A549 (cell line): Measurements from ENCODE around the gene OR2F2. TPM values are rescaled to one million over a fixed set of nuclear protein-coding genes. Genes with fewer than 3 reads are reported as not detected.
A peak's percentile ranks its signal among the peaks of the same experiment; 100 is the strongest.

ENCODE experiments used
- ATAC-seq, 2 experiments: fragments of 200-7000 bp in 1 of 2; fragments of >200 bp in 1 of 2; cut with Nextera tagmentation in 1 of 2; cut with Tn5 transposase in 1 of 2; 3 replicates each; pipeline versions ENCODE4 v1.8.0 to v1.9.1; 2018 to 2020; ENCODE audit warnings: mild to moderate bottlenecking in 1 of 2, moderate library complexity in 1 of 2
- CTCF ChIA-PET: fragments of 300-600 bp; sonication (Branson Sonifier 250); formaldehyde crosslinking; extraction: SDS; loops from one replicate; lab custom pipeline; 2021; ENCODE audit warnings: antibody characterized with exemption, inconsistent platforms; lab: Yijun Ruan, JAX
- POLR2A ChIA-PET: fragments of 350-600 bp; formaldehyde crosslinking; extraction: SDS; loops from one replicate; lab custom pipeline; 2021; ENCODE audit warnings: antibody characterized with exemption, inconsistent platforms; lab: Yijun Ruan, JAX
- DNase-seq, 2 experiments: peaks; one replicate each; pipeline versions ENCODE4 v3.0.0 to v3.0.0-alpha.2; 2011 to 2016; ENCODE audit warnings: low read depth in 1 of 2, low spot score in 1 of 2
- FAIRE-seq: peaks from 2 replicates; lab custom pipeline; 2011; peaks lifted over from hg19 to GRCh38; lab: Jason Lieb, UNC
- H3K27ac ChIP-seq, 2 experiments: fragments of >200 bp; sonication (Bioruptor Twin); formaldehyde crosslinking; 3 replicates each; pipeline ENCODE4 v1.5.1; 2016 to 2017
- H3K4me1 ChIP-seq: fragments of >200 bp; sonication (Bioruptor Twin); formaldehyde crosslinking; 3 replicates; pipeline ENCODE4 v1.6.1; 2016
- H3K4me2 ChIP-seq: fragments of >200 bp; sonication (Bioruptor Twin); formaldehyde crosslinking; 3 replicates; pipeline ENCODE4 v1.6.1; 2016
- H3K4me3 ChIP-seq: fragments of >200 bp; sonication (Bioruptor Twin); formaldehyde crosslinking; 3 replicates; pipeline ENCODE4 v1.5.1; 2016
- H3K9me3 ChIP-seq: fragments of >200 bp; sonication (Bioruptor Twin); formaldehyde crosslinking; 3 replicates; pipeline ENCODE4 v1.6.1; 2016
- BCL3 ChIP-seq: fragments of >200 bp; sonication (Bioruptor Twin); formaldehyde crosslinking; IDR thresholded peaks from 3 replicates; pipeline ENCODE4 v1.6.1; 2016
- CEBPB ChIP-seq, 2 experiments: fragments of >200 bp in 1 of 2; sonication (Bioruptor Twin) in 1 of 2; formaldehyde crosslinking in 1 of 2; IDR thresholded peaks; 2 replicates each; pipeline ENCODE4 v1.6.1; 2012 to 2016
- EP300 ChIP-seq, 2 experiments: fragments of >200 bp; sonication (Bioruptor Twin); formaldehyde crosslinking; IDR thresholded peaks; 2 replicates in 1 of 2; 3 replicates in 1 of 2; pipeline ENCODE4 v1.6.1; 2016 to 2017
- FOSB ChIP-seq: fragments of 250-450 bp; sonication (Bioruptor Pico); IDR thresholded peaks from 2 replicates; pipeline ENCODE4 v1.5.0; 2020; ENCODE audit warnings: mild to moderate bottlenecking, moderate library complexity
- FOXS1 ChIP-seq: fragments of 250-450 bp; sonication (Bioruptor Pico); IDR thresholded peaks from 2 replicates; pipeline ENCODE4 v1.5.0; 2020; ENCODE audit warnings: mild to moderate bottlenecking, moderate library complexity
- HOXA7 ChIP-seq: fragments of 250-450 bp; sonication (Bioruptor Pico); IDR thresholded peaks from 2 replicates; pipeline ENCODE4 v1.5.0; 2020; ENCODE audit warnings: mild to moderate bottlenecking, moderate library complexity
- HOXB13 ChIP-seq: fragments of 250-450 bp; sonication (Bioruptor Pico); IDR thresholded peaks from 2 replicates; pipeline ENCODE4 v1.5.0; 2020; ENCODE audit warnings: low read depth, mild to moderate bottlenecking, moderate library complexity
- JUN ChIP-seq, 2 experiments: fragments of >200 bp; sonication (Bioruptor Twin); formaldehyde crosslinking; IDR thresholded peaks; 2 replicates in 1 of 2; 3 replicates in 1 of 2; pipeline ENCODE4 v1.6.1; 2016 to 2017
- MAFK ChIP-seq: fragments of 450-650 bp; IDR thresholded peaks from 2 replicates; pipeline ENCODE4 v1.6.1; 2014; ENCODE audit not compliant: partially characterized antibody
- NR3C1 ChIP-seq: fragments of >200 bp; sonication (Bioruptor Twin); formaldehyde crosslinking; IDR thresholded peaks from 3 replicates; pipeline ENCODE4 v1.6.1; 2017
- PHF8 ChIP-seq: fragments of 200-600 bp; sonication (generic); IDR thresholded peaks from 2 replicates; pipeline ENCODE4 v1.6.1; 2016; ENCODE audit warnings: low read depth, mild to moderate bottlenecking, antibody characterized with exemption, moderate library complexity, borderline replicate concordance
- POLR2AphosphoS2 ChIP-seq: conservative IDR thresholded peaks from 2 replicates; pipeline ENCODE4 v1.6.1; 2012; ENCODE audit warnings: low read length, improper control_type of control experiment, inconsistent platforms
- RARB ChIP-seq: fragments of 250-450 bp; sonication (Bioruptor Pico); IDR thresholded peaks from 2 replicates; pipeline ENCODE4 v1.8.0; 2021; ENCODE audit warnings: mild to moderate bottlenecking, moderate library complexity
- RFX5 ChIP-seq: fragments of 450-650 bp; IDR thresholded peaks from 2 replicates; pipeline ENCODE4 v1.7.1; 2014; ENCODE audit warnings: antibody characterized with exemption, mild to moderate bottlenecking, moderate library complexity
- SMC3 ChIP-seq: fragments of >200 bp; sonication (Bioruptor Twin); formaldehyde crosslinking; IDR thresholded peaks from 3 replicates; pipeline ENCODE4 v1.6.1; 2018; ENCODE audit warnings: inconsistent platforms
- SREBF2 ChIP-seq: fragments of 450-650 bp; IDR thresholded peaks from 2 replicates; pipeline ENCODE4 v1.6.1; 2014; ENCODE audit warnings: mild to moderate bottlenecking, moderate library complexity
- ZC3H11A ChIP-seq: fragments of 450-650 bp; IDR thresholded peaks from 2 replicates; pipeline ENCODE4 v1.6.1; 2014; ENCODE audit warnings: antibody characterized with exemption, mild to moderate bottlenecking
- ZFP36 ChIP-seq: fragments of 450-650 bp; IDR thresholded peaks from 2 replicates; pipeline ENCODE4 v1.6.1; 2014; ENCODE audit warnings: borderline replicate concordance; ENCODE audit not compliant: partially characterized antibody
- ZSCAN20 ChIP-seq: fragments of 250-450 bp; sonication (Bioruptor Pico); IDR thresholded peaks from 2 replicates; pipeline ENCODE4 v1.8.0; 2022; ENCODE audit warnings: mild to moderate bottlenecking, moderate library complexity
- WGBS: methylation state at CpG from one replicate; pipeline ENCODE4 v1.1.6; 2017; ENCODE audit errors: missing lambda C conversion rate; 5-methylcytosine and 5-hydroxymethylcytosine counted together
- polyA plus RNA-seq, 4 experiments: library from polyadenylated mRNA; depleted of rRNA in 3 of 4; stranded (reverse); fragments of >200 nt; fragmentation: RNase III in 1 of 4; extraction: RNeasy Plus Mini Kit Qiagen cat#74134 plus additional on column Dnase treatment in 1 of 4; gene quantifications; 2 replicates in 3 of 4; 3 replicates in 1 of 4; pipeline ENCODE4 v1.2.3, GENCODE V29; 2011 to 2017
- TF ChIP-seq, protein P1 (sequence below): IDR thresholded peaks from 2 replicates; pipeline ENCODE4 v1.6.1; 2012
- TF ChIP-seq, protein P2 (sequence below): fragments of 250-450 bp; sonication (Bioruptor Pico); IDR thresholded peaks from 2 replicates; pipeline ENCODE4 v1.5.0; 2020; ENCODE audit warnings: low read depth, mild to moderate bottlenecking, moderate library complexity

The OR2F2 gene
- polyA plus RNA-seq, 2 of the 4 experiments (the other 2 are of a cell fraction): not detected

GRCh38 chr7:143889068-143889467 is 46.0 kb upstream of the OR2F2 start:
- Histone ChIP-seq H3K27ac (no peak overlapping the region), H3K4me2 (no peak overlapping the region), H3K4me3 (no peak overlapping the region), H3K9me3 (peaks cover 12% of the 10 kb centered on the region; the same call in 1 of the 3 replicates), H3K4me1 (no peaks in the 10 kb centered on the region)
- WGBS: 84% methylated on average over 2 of the region's 2 CpGs
- ChIA-PET CTCF (no interaction called here), POLR2A (no interaction called here)
- DNase-seq (no peak), FAIRE-seq (no peak), ATAC-seq (no peak)
- TF ChIP-seq, protein P1, sequence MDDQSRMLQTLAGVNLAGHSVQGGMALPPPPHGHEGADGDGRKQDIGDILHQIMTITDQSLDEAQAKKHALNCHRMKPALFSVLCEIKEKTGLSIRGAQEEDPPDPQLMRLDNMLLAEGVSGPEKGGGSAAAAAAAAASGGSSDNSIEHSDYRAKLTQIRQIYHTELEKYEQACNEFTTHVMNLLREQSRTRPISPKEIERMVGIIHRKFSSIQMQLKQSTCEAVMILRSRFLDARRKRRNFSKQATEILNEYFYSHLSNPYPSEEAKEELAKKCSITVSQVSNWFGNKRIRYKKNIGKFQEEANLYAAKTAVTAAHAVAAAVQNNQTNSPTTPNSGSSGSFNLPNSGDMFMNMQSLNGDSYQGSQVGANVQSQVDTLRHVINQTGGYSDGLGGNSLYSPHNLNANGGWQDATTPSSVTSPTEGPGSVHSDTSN: no peak
- TF ChIP-seq NR3C1 (no peak), MAFK (no peak), POLR2AphosphoS2 (no peak), CEBPB (IDR thresholded peaks at IDR 0.05) (no peak), RFX5 (no peak), SMC3 (no peak), RARB (CRISPR knock-in tag) (no peak), ZSCAN20 (no peak), BCL3 (no peak), FOSB (CRISPR knock-in tag) (no peak)

DNA sequence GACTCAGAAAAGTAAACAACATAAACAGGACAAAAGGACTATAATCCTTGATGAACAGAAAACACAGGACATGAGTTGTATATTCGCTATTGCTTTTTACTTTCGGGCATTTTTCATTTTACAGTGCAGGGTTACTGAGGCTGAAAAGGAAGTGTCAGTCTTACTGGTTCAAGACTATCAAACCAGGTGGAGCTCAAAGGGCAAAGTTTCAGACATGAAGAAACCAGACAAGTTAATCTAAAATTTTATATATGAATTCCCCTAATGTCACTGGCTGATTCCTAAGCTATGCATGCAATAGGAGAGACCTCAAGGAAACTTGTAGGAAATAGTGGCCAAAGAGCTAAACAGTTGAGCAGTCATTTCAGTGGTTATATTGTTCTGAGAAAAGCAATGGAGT is 44.5 kb upstream of the OR2F2 start:
- Histone ChIP-seq H3K4me1 (no peaks in the 10 kb centered on the region), H3K4me2 (no peak overlapping the region), H3K9me3 (peaks cover 12% of the 10 kb centered on the region; the same call in 1 of the 3 replicates), H3K27ac (no peak overlapping the region), H3K4me3 (no peak overlapping the region)
- no peak for TF ChIP-seq ZFP36
- TF ChIP-seq POLR2AphosphoS2: no peak
- FAIRE-seq: no peak
- ChIA-PET CTCF (interaction anchor here (1.3 kb wide), 1 partner anchor 12 kb away, joined by 3 read pairs; the partner anchor contains the start of gene TCAF1), POLR2A (no interaction called here)
- no peak for ATAC-seq
- WGBS: 96% methylated on average over 2 of the region's 2 CpGs
- DNase-seq: no peak

- ATAC-seq (no peak), DNase-seq (no peak), FAIRE-seq (peak; percentile 76)
- WGBS: 80% methylated on average over 2 of the region's 2 CpGs
- CTCF ChIA-PET: interaction anchor here (1.1 kb wide), 1 partner anchor 10 kb away, joined by 5 read pairs; no protein-coding TSS in a partner anchor
- Histone ChIP-seq H3K4me3 (no peak overlapping the region), H3K9me3 (peaks cover 12% of the 10 kb centered on the region; the same call in 1 of the 3 replicates), H3K4me2 (no peak overlapping the region), H3K27ac (no peak overlapping the region), H3K4me1 (no peaks in the 10 kb centered on the region)
- POLR2A ChIA-PET: no interaction called here
- TF ChIP-seq, protein P2, sequence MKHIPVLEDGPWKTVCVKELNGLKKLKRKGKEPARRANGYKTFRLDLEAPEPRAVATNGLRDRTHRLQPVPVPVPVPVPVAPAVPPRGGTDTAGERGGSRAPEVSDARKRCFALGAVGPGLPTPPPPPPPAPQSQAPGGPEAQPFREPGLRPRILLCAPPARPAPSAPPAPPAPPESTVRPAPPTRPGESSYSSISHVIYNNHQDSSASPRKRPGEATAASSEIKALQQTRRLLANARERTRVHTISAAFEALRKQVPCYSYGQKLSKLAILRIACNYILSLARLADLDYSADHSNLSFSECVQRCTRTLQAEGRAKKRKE (CRISPR knock-in tag): no peak
- no peak for TF ChIP-seq HOXB13 (CRISPR knock-in tag)
- no peak for TF ChIP-seq SREBF2
- no peak for TF ChIP-seq BCL3
- TF ChIP-seq SMC3: no peak
- no peak for TF ChIP-seq FOXS1 (CRISPR knock-in tag)
- TF ChIP-seq HOXA7 (CRISPR knock-in tag): no peak
- TF ChIP-seq JUN (IDR thresholded peaks at IDR 0.05): no peak
- no peak for TF ChIP-seq EP300 (IDR thresholded peaks at IDR 0.05)
- TF ChIP-seq PHF8: no peak
- no peak for TF ChIP-seq ZC3H11A
Measured at GRCh38 chr7:143891457-143891856, 43.6 kb upstream of the OR2F2 start.
